K562 (cell line): ENCODE data around the gene FAM174C. TPM values are rescaled to one million over a fixed set of nuclear protein-coding genes. Genes with fewer than 3 reads are reported as not detected.

Experiments
- AFF4 ChIP-seq: sonication (generic); formaldehyde crosslinking; IDR thresholded peaks from 2 replicates; pipeline ENCODE4 v1.8.0; 2023; ENCODE audit warnings: mild to moderate bottlenecking, missing genetic modification reagents
- ARID3B ChIP-seq: fragments of 250-450 bp; sonication (Bioruptor Pico); IDR thresholded peaks from 2 replicates; pipeline ENCODE4 v1.4.0; 2020; ENCODE audit warnings: borderline replicate concordance
- ATF7 ChIP-seq: fragments of 450-650 bp; IDR thresholded peaks from 2 replicates; pipeline ENCODE4 v1.7.1; 2014; ENCODE audit warnings: mild to moderate bottlenecking, moderate library complexity
- BCOR ChIP-seq: fragments of 450-650 bp; IDR thresholded peaks from 2 replicates; pipeline ENCODE4 v1.6.1; 2016
- CAMTA2 ChIP-seq: fragments of 250-450 bp; sonication (Bioruptor Pico); conservative IDR thresholded peaks from 2 replicates; pipeline ENCODE4 v1.5.1; 2022
- CEBPG ChIP-seq, 3 experiments: fragments of 200-800 bp in 1 of 3; sonication (Bioruptor generic) in 1 of 3; sonication (generic) in 1 of 3; formaldehyde crosslinking in 1 of 3; IDR thresholded peaks in 2 of 3; conservative IDR thresholded peaks in 1 of 3; 2 replicates each; pipeline versions ENCODE4 v1.6.1 to v1.8.0; 2016 to 2022; ENCODE audit warnings: missing compliant biosample characterization in 2 of 3, missing genetic modification characterization in 2 of 3, mild to moderate bottlenecking in 1 of 3, missing genetic modification reagents in 1 of 3
- DPF2 ChIP-seq: fragments of 450-650 bp; IDR thresholded peaks from 2 replicates; pipeline ENCODE4 v1.6.1; 2016
- HNRNPL ChIP-seq: fragments of 200-400 bp; formaldehyde crosslinking; IDR thresholded peaks from 2 replicates; pipeline ENCODE4 v1.6.1; 2017; ENCODE audit warnings: low read depth, mild to moderate bottlenecking, low read length
- IRF2 ChIP-seq: sonication (generic); formaldehyde crosslinking; IDR thresholded peaks from 2 replicates; pipeline ENCODE4 v1.8.1; 2022; ENCODE audit warnings: mild to moderate bottlenecking, missing genetic modification reagents
- MNT ChIP-seq, 2 experiments: fragments of 450-650 bp; conservative IDR thresholded peaks; 2 replicates each; pipeline ENCODE4 v1.6.1; 2017; ENCODE audit warnings: mild to moderate bottlenecking in 2 of 2, moderate library complexity in 2 of 2
- NFE2 ChIP-seq: IDR thresholded peaks from 2 replicates; pipeline ENCODE4 v1.6.1; 2014; ENCODE audit warnings: antibody characterized with exemption, low read depth
- PCBP1 ChIP-seq: fragments of 200-400 bp; formaldehyde crosslinking; IDR thresholded peaks from 2 replicates; pipeline ENCODE4 v1.6.1; 2018; ENCODE audit warnings: mild to moderate bottlenecking, low read depth, low read length; ENCODE audit not compliant: poor library complexity, severe bottlenecking
- TARDBP ChIP-seq: fragments of 450-650 bp; IDR thresholded peaks from 2 replicates; pipeline ENCODE4 v1.6.1; 2016
- U2AF2 ChIP-seq: fragments of 200-400 bp; formaldehyde crosslinking; optimal IDR thresholded peaks from 2 replicates; pipeline ENCODE3; 2017; ENCODE audit warnings: low read depth, mild to moderate bottlenecking, low read length
- ZNF395 ChIP-seq: fragments of 200-800 bp; sonication (Bioruptor generic); IDR thresholded peaks from 2 replicates; pipeline ENCODE4 v1.6.1; 2017; ENCODE audit warnings: missing genetic modification characterization, missing compliant biosample characterization
- ZNF507 ChIP-seq: conservative IDR thresholded peaks from 2 replicates; pipeline ENCODE4 v1.6.1; 2017; ENCODE audit warnings: missing genetic modification characterization, missing compliant biosample characterization
- ZNF511 ChIP-seq: sonication (generic); formaldehyde crosslinking; IDR thresholded peaks from 2 replicates; pipeline ENCODE4 v1.8.0; 2022; ENCODE audit warnings: mild to moderate bottlenecking, missing genetic modification reagents
- polyA plus RNA-seq, 8 experiments: library from polyadenylated mRNA; depleted of rRNA in 4 of 8; stranded (reverse) in 5 of 8; unstranded in 3 of 8; fragments of >200 nt; fragmentation: Nextera tagmentation in 2 of 8; fragmentation: Illumina TruSeq in 1 of 8; extraction: Ambion mirVana in 2 of 8; extraction: Trizol in 1 of 8; gene quantifications; 2 replicates each; pipeline versions ENCODE4 v1.2.1 to v1.2.3, GENCODE V29; 2011 to 2014; ENCODE audit warnings: inconsistent platforms in 1 of 8, missing spikeins in 1 of 8
- total RNA-seq, 7 experiments: library from RNA; depleted of rRNA in 6 of 7; stranded (reverse); fragments of >200 nt in 6 of 7; fragmentation: Illumina TruSeq in 2 of 7; extraction: Trizol in 2 of 7; gene quantifications; 2 replicates each; pipeline versions ENCODE4 v1.2.1 to v1.2.3, GENCODE V29; 2011 to 2021; ENCODE audit warnings: low replicate concordance in 1 of 7

The FAM174C gene
- total and polyA plus RNA-seq, 9 of the 15 experiments (the other 6 are each of a cell fraction or from before 2014, with no cell fraction given): 0.66 to 89.6 (median 20.3) TPM

GRCh38 chr19:1275976-1276627, 772 bp downstream of the FAM174C start (continued):
- TF ChIP-seq CEBPG (CRISPR knock-in tag; IDR thresholded peaks at IDR 0.05) (no peak), CEBPG (tag; conservative IDR thresholded peaks at IDR 0.05 in 1 of 2, IDR thresholded peaks at IDR 0.05 in 1 of 2) (no peak), IRF2 (CRISPR knock-in tag) (no peak), U2AF2 (no peak), PCBP1 (no peak), MNT (conservative IDR thresholded peaks at IDR 0.05) (peak; percentile 76 to 78), ARID3B (no peak), AFF4 (0 out of 2 replicates have a peak, but pooled peaks have one; percentile 79), ATF7 (no peak), ZNF511 (CRISPR knock-in tag) (peak; percentile 11; the same call in 1 of the 2 replicates), BCOR (no peak), CAMTA2 (CRISPR knock-in tag) (no peak), HNRNPL (peak; percentile 83; the same call in 1 of the 2 replicates), TARDBP (no peak), ZNF395 (peak; percentile 74), ZNF507 (tag) (no peak), NFE2 (0 out of 2 replicates have a peak, but pooled peaks have one; percentile 2), DPF2 (peak; percentile 69; the same call in 1 of the 2 replicates)
